HepG2 (cell line): ENCODE data around the gene CTSW. TPM values are rescaled to one million over a fixed set of nuclear protein-coding genes. Genes with fewer than 3 reads are reported as not detected.

ENCODE experiments used
- BRCA1 ChIP-seq: sonication (generic); formaldehyde crosslinking; IDR thresholded peaks from 2 replicates; pipeline ENCODE4 v1.4.0; 2020; ENCODE audit warnings: missing genetic modification reagents
- FOXP4 ChIP-seq: sonication (generic); formaldehyde crosslinking; IDR thresholded peaks from 2 replicates; pipeline ENCODE4 v1.4.0; 2020; ENCODE audit warnings: missing genetic modification reagents
- HNRNPK ChIP-seq: fragments of 200-400 bp; formaldehyde crosslinking; IDR thresholded peaks from 2 replicates; pipeline ENCODE4 v1.6.1; 2018; ENCODE audit warnings: low read length, low read depth, moderate library complexity, mild to moderate bottlenecking; ENCODE audit not compliant: poor library complexity, severe bottlenecking
- IRF2 ChIP-seq: IDR thresholded peaks from 2 replicates; pipeline ENCODE4 v1.6.1; 2018; ENCODE audit warnings: missing genetic modification reagents, missing compliant biosample characterization
- ONECUT2 ChIP-seq: sonication (generic); formaldehyde crosslinking; IDR thresholded peaks from 2 replicates; pipeline ENCODE4 v1.4.0; 2020; ENCODE audit warnings: missing genetic modification reagents
- PBX3 ChIP-seq: sonication (generic); formaldehyde crosslinking; IDR thresholded peaks from 2 replicates; pipeline ENCODE4 v1.8.1; 2023; ENCODE audit warnings: missing genetic modification reagents, inconsistent platforms, borderline replicate concordance
- RAD21 ChIP-seq: fragments of 450-650 bp; formaldehyde crosslinking; IDR thresholded peaks from 2 replicates; pipeline ENCODE4 v1.5.0; 2020; ENCODE audit warnings: mild to moderate bottlenecking
- SMAD3 ChIP-seq: sonication (generic); formaldehyde crosslinking; IDR thresholded peaks from 2 replicates; pipeline ENCODE4 v1.4.0; 2020; ENCODE audit warnings: missing genetic modification reagents
- SOX13 ChIP-seq, 3 experiments: fragments of 450-650 bp in 1 of 3; sonication (generic) in 1 of 3; formaldehyde crosslinking in 1 of 3; IDR thresholded peaks in 2 of 3; conservative IDR thresholded peaks in 1 of 3; 2 replicates each; pipeline versions ENCODE4 v1.5.0 to v1.6.1; 2016 to 2020; ENCODE audit warnings: antibody characterized with exemption in 1 of 3, mild to moderate bottlenecking in 1 of 3, missing compliant biosample characterization in 1 of 3, missing genetic modification reagents in 1 of 3, moderate library complexity in 1 of 3
- SRY ChIP-seq: sonication (generic); formaldehyde crosslinking; IDR thresholded peaks from 2 replicates; pipeline ENCODE4 v1.8.0; 2022; ENCODE audit warnings: mild to moderate bottlenecking, missing genetic modification reagents
- TAF15 ChIP-seq: fragments of 200-400 bp; formaldehyde crosslinking; IDR thresholded peaks from one replicate; pipeline ENCODE4 v1.6.1; 2018; ENCODE audit warnings: mild to moderate bottlenecking, low read depth, low read length; ENCODE audit not compliant: poor library complexity, severe bottlenecking
- TEF ChIP-seq: sonication (generic); formaldehyde crosslinking; IDR thresholded peaks from 2 replicates; pipeline ENCODE4 v1.5.0; 2020; ENCODE audit warnings: missing genetic modification reagents
- TGIF2 ChIP-seq: IDR thresholded peaks from 2 replicates; pipeline ENCODE4 v1.6.1; 2016; ENCODE audit warnings: control low read depth, missing compliant biosample characterization
- XBP1 ChIP-seq: sonication (generic); formaldehyde crosslinking; IDR thresholded peaks from 2 replicates; pipeline ENCODE4 v1.5.0; 2020; ENCODE audit warnings: missing genetic modification reagents
- ZFP90 ChIP-seq: sonication (generic); formaldehyde crosslinking; IDR thresholded peaks from 2 replicates; pipeline ENCODE4 v1.8.0; 2022; ENCODE audit warnings: missing genetic modification reagents, mild to moderate bottlenecking, inconsistent platforms, borderline replicate concordance
- ZNF382 ChIP-seq: sonication (generic); formaldehyde crosslinking; IDR thresholded peaks from 2 replicates; pipeline ENCODE4 v1.5.0; 2020; ENCODE audit warnings: missing genetic modification reagents, mild to moderate bottlenecking, borderline replicate concordance
- ZNF563 ChIP-seq: sonication (generic); formaldehyde crosslinking; IDR thresholded peaks from 2 replicates; pipeline ENCODE4 v1.8.0; 2022; ENCODE audit warnings: mild to moderate bottlenecking, moderate library complexity, missing genetic modification reagents
- ZNF703 ChIP-seq: sonication (generic); formaldehyde crosslinking; IDR thresholded peaks from 2 replicates; pipeline ENCODE4 v1.5.1; 2020; ENCODE audit warnings: missing genetic modification reagents, mild to moderate bottlenecking, moderate library complexity, borderline replicate concordance
- ZSCAN20 ChIP-seq: sonication (generic); formaldehyde crosslinking; IDR thresholded peaks from 2 replicates; pipeline ENCODE4 v1.4.0; 2020; ENCODE audit warnings: missing genetic modification reagents, mild to moderate bottlenecking, borderline replicate concordance
- ZSCAN21 ChIP-seq: sonication (generic); formaldehyde crosslinking; IDR thresholded peaks from 2 replicates; pipeline ENCODE4 v1.8.0; 2022; ENCODE audit warnings: mild to moderate bottlenecking, missing genetic modification reagents, moderate library complexity, borderline replicate concordance
- polyA plus RNA-seq, 8 experiments: library from polyadenylated mRNA; depleted of rRNA in 3 of 8; stranded (reverse) in 7 of 8; unstranded in 1 of 8; fragments of >200 nt; fragmentation: Illumina TruSeq in 4 of 8; extraction: Trizol in 4 of 8; gene quantifications; 2 replicates each; pipeline versions ENCODE4 v1.2.1 to v1.2.3, GENCODE V29; 2011 to 2016; ENCODE audit warnings: low read depth in 4 of 8, missing spikeins in 1 of 8, mixed read lengths in 1 of 8; ENCODE audit not compliant: insufficient read depth in 1 of 8
- total RNA-seq, 5 experiments: library from RNA; depleted of rRNA; stranded (reverse); fragments of >200 nt; fragmentation: Illumina TruSeq; extraction: Trizol; gene quantifications; 2 replicates each; pipeline ENCODE4 v1.2.3, GENCODE V29; 2016; ENCODE audit warnings: low read depth in 1 of 5
- TF ChIP-seq, protein P1 (sequence below): IDR thresholded peaks from 2 replicates; pipeline ENCODE4 v1.6.1; 2016; ENCODE audit warnings: control low read depth
- TF ChIP-seq, protein P2 (sequence below): sonication (generic); IDR thresholded peaks from 2 replicates; pipeline ENCODE4 v1.6.1; 2016; ENCODE audit warnings: low read depth, borderline replicate concordance

The CTSW gene
- total and polyA plus RNA-seq, 2 of the 13 experiments (the other 11 are each of a cell fraction or from before 2014, with no cell fraction given), result 0.09 TPM; not detected in 1

DNA sequence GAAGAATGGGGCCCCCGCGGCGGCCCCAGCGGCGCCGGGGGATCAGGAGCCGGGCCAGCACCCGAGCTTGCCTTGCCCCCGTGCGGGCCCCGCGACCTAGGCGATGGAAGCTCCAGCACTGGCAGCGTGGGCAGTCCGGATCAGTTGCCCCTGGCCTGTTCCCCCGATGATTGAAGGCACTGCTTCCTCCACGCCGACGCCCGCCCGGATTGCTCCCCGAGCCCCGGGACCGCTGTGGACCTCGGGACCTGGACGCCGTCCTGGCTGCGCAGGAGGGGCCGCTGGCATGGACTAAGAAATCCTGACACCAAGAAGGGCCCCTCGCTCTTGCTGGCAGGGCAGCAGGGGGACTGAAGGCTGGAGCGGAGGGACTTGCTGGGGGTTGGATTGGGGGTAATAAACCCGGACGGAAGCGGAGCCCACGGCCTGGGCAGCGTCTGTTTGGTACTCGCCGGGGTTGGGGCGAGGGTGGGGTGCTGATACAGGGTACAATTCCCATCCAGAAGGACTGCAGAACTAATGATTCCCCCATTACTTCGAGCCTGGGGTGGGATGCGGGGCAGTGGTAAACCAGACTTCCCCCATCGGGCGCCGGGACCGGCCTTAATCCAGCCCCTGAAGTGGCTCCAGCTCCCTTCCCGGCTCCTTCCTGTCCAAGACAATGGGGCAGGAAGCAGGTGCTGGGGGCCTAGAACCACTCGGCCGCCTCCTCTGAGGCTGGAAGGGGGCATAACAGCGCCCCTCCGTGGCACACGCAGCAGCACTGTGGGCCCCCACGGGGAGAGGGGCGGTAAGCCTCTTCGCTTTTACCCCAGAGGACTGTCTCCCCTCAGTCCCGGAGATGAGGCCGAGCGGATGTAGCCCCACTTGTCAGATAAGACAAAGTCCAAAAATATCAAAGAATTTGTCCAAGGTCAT, 11.8 kb downstream of the CTSW start (continued):
- TF ChIP-seq, protein P1, sequence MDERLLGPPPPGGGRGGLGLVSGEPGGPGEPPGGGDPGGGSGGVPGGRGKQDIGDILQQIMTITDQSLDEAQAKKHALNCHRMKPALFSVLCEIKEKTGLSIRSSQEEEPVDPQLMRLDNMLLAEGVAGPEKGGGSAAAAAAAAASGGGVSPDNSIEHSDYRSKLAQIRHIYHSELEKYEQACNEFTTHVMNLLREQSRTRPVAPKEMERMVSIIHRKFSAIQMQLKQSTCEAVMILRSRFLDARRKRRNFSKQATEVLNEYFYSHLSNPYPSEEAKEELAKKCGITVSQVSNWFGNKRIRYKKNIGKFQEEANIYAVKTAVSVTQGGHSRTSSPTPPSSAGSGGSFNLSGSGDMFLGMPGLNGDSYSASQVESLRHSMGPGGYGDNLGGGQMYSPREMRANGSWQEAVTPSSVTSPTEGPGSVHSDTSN (CRISPR knock-in tag), result no peak
- no peak for TF ChIP-seq XBP1 (CRISPR knock-in tag)
- TF ChIP-seq FOXP4 (CRISPR knock-in tag), result no peak; the same call in 1 of the 2 replicates
- no peak for TF ChIP-seq TAF15
- peak; percentile 27; the same call in 1 of the 2 replicates for TF ChIP-seq SMAD3 (CRISPR knock-in tag)
- no peak for TF ChIP-seq BRCA1 (CRISPR knock-in tag)
- no peak for TF ChIP-seq ZNF382 (CRISPR knock-in tag)
- TF ChIP-seq PBX3 (CRISPR knock-in tag), result no peak
- TF ChIP-seq, protein P2, sequence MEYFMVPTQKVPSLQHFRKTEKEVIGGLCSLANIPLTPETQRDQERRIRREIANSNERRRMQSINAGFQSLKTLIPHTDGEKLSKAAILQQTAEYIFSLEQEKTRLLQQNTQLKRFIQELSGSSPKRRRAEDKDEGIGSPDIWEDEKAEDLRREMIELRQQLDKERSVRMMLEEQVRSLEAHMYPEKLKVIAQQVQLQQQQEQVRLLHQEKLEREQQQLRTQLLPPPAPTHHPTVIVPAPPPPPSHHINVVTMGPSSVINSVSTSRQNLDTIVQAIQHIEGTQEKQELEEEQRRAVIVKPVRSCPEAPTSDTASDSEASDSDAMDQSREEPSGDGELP, result no peak
- TF ChIP-seq ZSCAN21 (CRISPR knock-in tag), result peak; percentile 61; the same call in 1 of the 2 replicates
- no peak for TF ChIP-seq SRY
- peak; percentile 44; the same call in 1 of the 2 replicates for TF ChIP-seq ZFP90 (CRISPR knock-in tag)
- TF ChIP-seq TGIF2 (CRISPR knock-in tag), result no peak
- TF ChIP-seq ZNF563, result no peak
- TF ChIP-seq TEF, result no peak
- TF ChIP-seq ZNF703 (CRISPR knock-in tag), result 0 out of 2 replicates have a peak, but pooled peaks have one; percentile 17
- no peak for TF ChIP-seq ONECUT2 (CRISPR knock-in tag)
- peak; percentile 24; the same call in 1 of the 2 replicates for TF ChIP-seq RAD21
- no peak; the same call in 1 of the 2 replicates for TF ChIP-seq IRF2 (CRISPR knock-in tag)
- TF ChIP-seq ZSCAN20, result no peak
- TF ChIP-seq SOX13 (IDR thresholded peaks at IDR 0.05), result peak; percentile 3; the same call in 1 of the 2 replicates
- 0 out of 4 replicates have a peak, but pooled peaks of 1 of the 2 experiments have one; percentile 18 for TF ChIP-seq SOX13 (CRISPR knock-in tag; conservative IDR thresholded peaks at IDR 0.05 in 1 of 2, IDR thresholded peaks at IDR 0.05 in 1 of 2)
- TF ChIP-seq HNRNPK, result no peak
